Measurements from ENCODE around the gene ENOX1. TPM values are rescaled to one million over a fixed set of nuclear protein-coding genes. Genes with fewer than 3 reads are reported as not detected.
A peak's percentile ranks its signal among the peaks of the same experiment; 100 is the strongest.

Gene ENOX1
- polyA plus RNA-seq, 3 donors = 0.04 TPM; not detected in 2

GRCh38 chr13:43180837-43181236 lies 605.9 kb downstream of the ENOX1 start:
- peaks cover 0 to 11% of the 10 kb centered on the region in 2 donors for H3K9me3 ChIP-seq (replicated peaks in 1 of 2; ENCODE audit: control insufficient read depth in 1 of 2, insufficient read depth in 1 of 2, low read length in 2 of 2)
- TF ChIP-seq CTCF (IDR thresholded peaks at IDR 0.05) = no peak
- H3K27me3 Mint-ChIP-seq (ENCODE audit: low read depth in 3 of 3) = peaks cover 0 to 3% (median 1%) of the 10 kb centered on the region in 3 donors
- H3K27me3 ChIP-seq (ENCODE audit: control insufficient read depth in 2 of 2, insufficient read depth in 2 of 2, low read length in 2 of 2) = no peaks in the 10 kb centered on the region
- 88% methylated on average over 13 of the region's 16 CpGs for WGBS (ENCODE audit: insufficient coverage)
- intact Hi-C loops (cut with micrococcal nuclease) = no loop called here
- no peaks in the 10 kb centered on the region for H3K36me3 ChIP-seq (replicated peaks in 1 of 2; ENCODE audit: control insufficient read depth in 1 of 2, insufficient read depth in 2 of 2, low read length in 2 of 2)
- DNase-seq = no peak
- no peaks in the 10 kb centered on the region for H4K20me1 ChIP-seq (ENCODE audit: insufficient read depth, low read length)
- H3K4me3 ChIP-seq (replicated peaks in 1 of 3; ENCODE audit: low read depth in 2 of 3, low read length in 3 of 3) = no peak overlapping the region
- H3K36me3 Mint-ChIP-seq = no peaks in the 10 kb centered on the region
- no peak overlapping the region for H2AFZ ChIP-seq (ENCODE audit: insufficient read depth, low read depth, low read length, poor library complexity, severe bottlenecking)
- no peak overlapping the region for H3K4me2 ChIP-seq (replicated peaks; ENCODE audit: extremely low read depth, low read length, poor library complexity, severe bottlenecking)
- no peaks in the 10 kb centered on the region for H3K79me2 ChIP-seq (ENCODE audit: insufficient read depth, low read length)
- no peaks in the 10 kb centered on the region for H3K4me1 Mint-ChIP-seq
- H3K9ac ChIP-seq (ENCODE audit: insufficient read depth, low read length, poor library complexity, severe bottlenecking) = no peak overlapping the region
- no peaks in the 10 kb centered on the region for H3K4me1 ChIP-seq (ENCODE audit: control insufficient read depth in 1 of 2, insufficient read depth in 2 of 2, low read length in 2 of 2)
- no peak overlapping the region for H3K27ac Mint-ChIP-seq
- peaks cover 1 to 10% (median 2%) of the 10 kb centered on the region in 7 donors for H3K9me3 Mint-ChIP-seq
- H3K4me3 Mint-ChIP-seq = no peak overlapping the region
- no peak overlapping the region for H3K27ac ChIP-seq (ENCODE audit: low read depth in 1 of 2, low read length in 2 of 2)

GRCh38 chr13:43180036-43180660 lies 606.6 kb downstream of the ENOX1 start:
- peaks cover 0 to 11% of the 10 kb centered on the region in 2 donors for H3K9me3 ChIP-seq (replicated peaks in 1 of 2; ENCODE audit: control insufficient read depth in 1 of 2, insufficient read depth in 1 of 2, low read length in 2 of 2)
- H2AFZ ChIP-seq (ENCODE audit: insufficient read depth, low read depth, low read length, poor library complexity, severe bottlenecking) = no peak overlapping the region
- H3K36me3 Mint-ChIP-seq = no peaks in the 10 kb centered on the region
- H3K79me2 ChIP-seq (ENCODE audit: insufficient read depth, low read length) = no peaks in the 10 kb centered on the region
- no peak overlapping the region for H3K4me3 ChIP-seq (replicated peaks in 1 of 3; ENCODE audit: low read depth in 2 of 3, low read length in 3 of 3)
- intact Hi-C loops (cut with micrococcal nuclease) = no loop called here
- H3K36me3 ChIP-seq (replicated peaks in 1 of 2; ENCODE audit: control insufficient read depth in 1 of 2, insufficient read depth in 2 of 2, low read length in 2 of 2) = no peaks in the 10 kb centered on the region
- no peak overlapping the region for H3K9ac ChIP-seq (ENCODE audit: insufficient read depth, low read length, poor library complexity, severe bottlenecking)
- H3K4me3 Mint-ChIP-seq = no peak overlapping the region
- no peaks in the 10 kb centered on the region for H3K4me1 ChIP-seq (ENCODE audit: control insufficient read depth in 1 of 2, insufficient read depth in 2 of 2, low read length in 2 of 2)
- TF ChIP-seq CTCF (IDR thresholded peaks at IDR 0.05) = no peak
- no peak for DNase-seq
- H3K9me3 Mint-ChIP-seq = peaks cover 1 to 10% (median 2%) of the 10 kb centered on the region in 7 donors
- no peaks in the 10 kb centered on the region for H4K20me1 ChIP-seq (ENCODE audit: insufficient read depth, low read length)
- H3K27me3 ChIP-seq (ENCODE audit: control insufficient read depth in 2 of 2, insufficient read depth in 2 of 2, low read length in 2 of 2) = no peaks in the 10 kb centered on the region
- 100% methylated on average over 6 of the region's 9 CpGs for WGBS (ENCODE audit: insufficient coverage)
- peaks cover 0 to 3% (median 0%) of the 10 kb centered on the region in 3 donors for H3K27me3 Mint-ChIP-seq (ENCODE audit: low read depth in 3 of 3)
- peak overlapping the region in 1 of 7 donors; percentile 33 for H3K27ac Mint-ChIP-seq
- H3K4me2 ChIP-seq (replicated peaks; ENCODE audit: extremely low read depth, low read length, poor library complexity, severe bottlenecking) = no peak overlapping the region
- no peak overlapping the region for H3K27ac ChIP-seq (ENCODE audit: low read depth in 1 of 2, low read length in 2 of 2)
- no peaks in the 10 kb centered on the region for H3K4me1 Mint-ChIP-seq
